ENCODE measurements around the gene BTBD6. TPM values are rescaled to one million over a fixed set of nuclear protein-coding genes. Genes with fewer than 3 reads are reported as not detected.
"Not testable (repeated sequence)": the region's sequence is repeated elsewhere in the genome, so short reads cannot be mapped to it uniquely, and the experiment has no call there.

Gene BTBD6
- total RNA-seq, 1 experiment from 2014 or later: 7.8 TPM

DNA sequence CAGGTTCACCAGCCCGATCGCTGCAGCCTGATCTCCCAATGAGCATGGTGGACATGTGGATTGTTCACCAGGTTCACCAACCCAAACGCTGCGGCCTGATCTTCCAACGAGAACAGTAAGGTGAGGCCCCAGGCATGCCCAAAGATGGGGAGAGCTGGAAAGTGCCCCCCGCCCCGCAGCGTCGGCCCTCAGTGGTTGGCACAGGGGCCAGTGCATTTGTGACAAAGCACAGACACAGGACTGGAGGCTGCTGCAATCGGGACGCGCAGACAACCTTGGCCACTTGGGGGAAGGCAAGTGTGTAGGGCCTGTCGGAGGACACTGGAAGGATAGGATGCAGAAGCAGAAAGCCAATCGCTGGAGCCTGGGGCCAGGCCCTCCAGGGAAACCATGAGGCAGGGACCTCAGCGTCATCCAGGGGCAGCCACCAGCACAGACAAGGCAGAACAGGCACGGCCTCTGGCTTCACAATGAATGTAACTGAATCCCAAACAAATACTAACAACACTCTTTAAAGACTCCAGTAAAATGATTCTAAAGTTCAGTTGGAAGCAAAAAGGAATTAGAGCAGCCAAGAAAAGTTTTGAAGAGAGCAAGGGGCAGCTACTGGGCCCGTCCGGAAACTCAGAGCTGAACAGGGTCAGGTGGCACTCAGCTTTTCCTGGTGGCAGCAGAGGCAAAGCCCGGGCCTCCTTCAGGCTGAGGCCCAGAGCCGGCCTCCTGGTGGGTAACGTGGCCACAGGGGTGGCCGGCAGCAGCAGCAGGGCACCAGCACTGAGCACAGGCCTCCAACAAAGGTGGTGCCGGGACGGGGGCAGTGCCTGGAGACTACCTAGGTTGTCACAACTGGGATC, 39.1 kb downstream of the BTBD6 start:
- H3K9me3 Mint-ChIP-seq: no peaks in the 10 kb centered on the region
- H3K27me3 Mint-ChIP-seq (ENCODE audit: low read depth): no peaks in the 10 kb centered on the region
- no peak for DNase-seq (ENCODE audit: low spot score)
- H3K36me3 Mint-ChIP-seq: no peaks in the 10 kb centered on the region
- CTCF ChIA-PET: interaction anchor here (1.3 kb wide), 1 partner anchor 64 kb away, joined by 3 read pairs; no protein-coding TSS in a partner anchor
- ATAC-seq: peak; percentile 54
- no peak for TF ChIP-seq EMX1 (CRISPR knock-in tag; IDR thresholded peaks at IDR 0.05)
- TF ChIP-seq, protein P1, sequence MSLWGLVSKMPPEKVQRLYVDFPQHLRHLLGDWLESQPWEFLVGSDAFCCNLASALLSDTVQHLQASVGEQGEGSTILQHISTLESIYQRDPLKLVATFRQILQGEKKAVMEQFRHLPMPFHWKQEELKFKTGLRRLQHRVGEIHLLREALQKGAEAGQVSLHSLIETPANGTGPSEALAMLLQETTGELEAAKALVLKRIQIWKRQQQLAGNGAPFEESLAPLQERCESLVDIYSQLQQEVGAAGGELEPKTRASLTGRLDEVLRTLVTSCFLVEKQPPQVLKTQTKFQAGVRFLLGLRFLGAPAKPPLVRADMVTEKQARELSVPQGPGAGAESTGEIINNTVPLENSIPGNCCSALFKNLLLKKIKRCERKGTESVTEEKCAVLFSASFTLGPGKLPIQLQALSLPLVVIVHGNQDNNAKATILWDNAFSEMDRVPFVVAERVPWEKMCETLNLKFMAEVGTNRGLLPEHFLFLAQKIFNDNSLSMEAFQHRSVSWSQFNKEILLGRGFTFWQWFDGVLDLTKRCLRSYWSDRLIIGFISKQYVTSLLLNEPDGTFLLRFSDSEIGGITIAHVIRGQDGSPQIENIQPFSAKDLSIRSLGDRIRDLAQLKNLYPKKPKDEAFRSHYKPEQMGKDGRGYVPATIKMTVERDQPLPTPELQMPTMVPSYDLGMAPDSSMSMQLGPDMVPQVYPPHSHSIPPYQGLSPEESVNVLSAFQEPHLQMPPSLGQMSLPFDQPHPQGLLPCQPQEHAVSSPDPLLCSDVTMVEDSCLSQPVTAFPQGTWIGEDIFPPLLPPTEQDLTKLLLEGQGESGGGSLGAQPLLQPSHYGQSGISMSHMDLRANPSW (CRISPR knock-in tag; conservative IDR thresholded peaks at IDR 0.05; ENCODE audit: low read depth): no peak
- TF ChIP-seq, protein P2, sequence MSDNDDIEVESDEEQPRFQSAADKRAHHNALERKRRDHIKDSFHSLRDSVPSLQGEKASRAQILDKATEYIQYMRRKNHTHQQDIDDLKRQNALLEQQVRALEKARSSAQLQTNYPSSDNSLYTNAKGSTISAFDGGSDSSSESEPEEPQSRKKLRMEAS (CRISPR knock-in tag; IDR thresholded peaks at IDR 0.05): no peak
- H3K27ac Mint-ChIP-seq: peak overlapping the region; percentile 53; the same call in 1 of the 2 replicates
- POLR2A ChIA-PET: no interaction called here
- peaks cover 12% of the 10 kb centered on the region for H3K4me1 Mint-ChIP-seq
- no peak overlapping the region for H3K4me3 Mint-ChIP-seq

DNA sequence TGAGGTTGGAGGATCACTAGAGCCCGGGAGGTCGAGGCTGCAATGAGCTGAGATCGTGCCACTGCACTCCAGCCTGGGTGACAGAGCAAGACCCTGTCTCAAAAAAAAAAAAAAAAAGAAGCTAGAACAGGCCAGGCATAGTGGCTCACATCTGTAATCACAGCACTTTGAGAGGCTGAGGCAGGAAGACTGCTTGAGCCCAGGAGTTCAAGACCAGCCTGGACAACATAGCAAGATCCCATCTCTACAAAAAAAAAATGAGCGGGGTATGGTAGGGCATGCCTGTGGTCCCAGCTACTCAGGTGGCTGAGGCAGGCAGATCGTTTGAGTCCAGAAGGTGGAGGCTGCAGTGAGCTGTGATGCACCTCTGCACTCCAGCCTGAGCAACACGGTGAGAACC, 40.6 kb downstream of the BTBD6 start:
- H3K27ac Mint-ChIP-seq; DNase-seq (ENCODE audit: low spot score); ATAC-seq; H3K9me3 Mint-ChIP-seq; POLR2A ChIA-PET; H3K27me3 Mint-ChIP-seq (ENCODE audit: low read depth); H3K4me3 Mint-ChIP-seq; H3K36me3 Mint-ChIP-seq; H3K4me1 Mint-ChIP-seq: not testable (repeated sequence)
- CTCF ChIA-PET: interaction anchor here (0.6 to 1.5 kb wide), 2 partner anchors 40 to 203 kb away, joined by 3 to 4 read pairs; no protein-coding TSS in a partner anchor

DNA sequence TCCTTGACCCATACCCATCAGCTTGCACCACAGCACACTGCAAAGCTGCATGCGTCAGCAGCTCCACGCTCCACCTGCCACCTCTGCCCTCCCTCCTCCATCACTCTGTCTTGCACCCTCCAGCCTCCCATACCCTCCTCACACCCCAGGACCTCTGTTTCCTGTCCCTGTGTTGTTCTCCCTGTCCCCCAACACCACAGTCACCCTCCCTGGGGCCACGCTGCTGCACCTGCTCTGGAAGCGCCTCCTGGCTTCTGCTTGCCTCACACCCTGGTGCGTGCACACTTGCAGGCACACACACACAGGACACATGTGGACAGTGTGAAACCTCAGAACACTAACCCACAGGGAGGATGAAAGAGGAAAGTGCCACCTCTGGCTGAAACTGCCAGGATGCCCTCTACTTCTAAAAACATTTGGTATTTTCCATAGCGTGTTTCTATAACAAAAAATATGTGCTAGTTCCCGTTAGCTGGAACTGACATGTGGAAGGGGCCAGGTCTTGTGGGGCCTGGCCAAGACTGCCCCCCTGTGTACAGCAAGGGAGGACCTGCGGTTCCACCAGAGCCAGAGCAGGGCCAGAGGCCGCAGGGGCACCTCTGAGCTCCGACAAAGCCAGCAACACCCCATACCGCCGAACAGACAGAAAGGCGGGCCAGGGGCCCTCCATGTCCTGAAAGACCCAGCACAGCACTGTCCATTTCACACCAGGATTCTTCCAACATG, 42.5 kb downstream of the BTBD6 start:
- DNase-seq (ENCODE audit: low spot score) (no peak), ATAC-seq (peak; percentile 66)
- Mint-ChIP-seq H3K36me3 (no peaks in the 10 kb centered on the region), H3K9me3 (no peaks in the 10 kb centered on the region), H3K4me3 (no peak overlapping the region), H3K4me1 (0 out of 2 replicates have a peak, but pooled peaks cover 4% of the 10 kb centered on the region), H3K27me3 (ENCODE audit: low read depth) (no peaks in the 10 kb centered on the region), H3K27ac (peak overlapping the region; percentile 66; the same call in 1 of the 2 replicates)
- ChIA-PET CTCF (interaction anchor here (0.6 to 4.5 kb wide), 15 partner anchors 11 to 204 kb away, joined by 3 to 13 read pairs (median 3); partner anchors contain the start of genes BRF1 and PACS2), POLR2A (no interaction called here)
- no peak for TF ChIP-seq ATF1 (CRISPR knock-in tag; IDR thresholded peaks at IDR 0.05)
- no peak for TF ChIP-seq ETV6 (CRISPR knock-in tag; IDR thresholded peaks at IDR 0.05)
- TF ChIP-seq IRF2 (CRISPR knock-in tag; IDR thresholded peaks at IDR 0.05; ENCODE audit: borderline replicate concordance, low read depth): no peak
- no peak for TF ChIP-seq RELA (CRISPR knock-in tag; IDR thresholded peaks at IDR 0.05; ENCODE audit: borderline replicate concordance)
- TF ChIP-seq, protein P3, sequence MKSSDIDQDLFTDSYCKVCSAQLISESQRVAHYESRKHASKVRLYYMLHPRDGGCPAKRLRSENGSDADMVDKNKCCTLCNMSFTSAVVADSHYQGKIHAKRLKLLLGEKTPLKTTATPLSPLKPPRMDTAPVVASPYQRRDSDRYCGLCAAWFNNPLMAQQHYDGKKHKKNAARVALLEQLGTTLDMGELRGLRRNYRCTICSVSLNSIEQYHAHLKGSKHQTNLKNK (CRISPR knock-in tag; IDR thresholded peaks at IDR 0.05): no peak
- TF ChIP-seq, protein P4, sequence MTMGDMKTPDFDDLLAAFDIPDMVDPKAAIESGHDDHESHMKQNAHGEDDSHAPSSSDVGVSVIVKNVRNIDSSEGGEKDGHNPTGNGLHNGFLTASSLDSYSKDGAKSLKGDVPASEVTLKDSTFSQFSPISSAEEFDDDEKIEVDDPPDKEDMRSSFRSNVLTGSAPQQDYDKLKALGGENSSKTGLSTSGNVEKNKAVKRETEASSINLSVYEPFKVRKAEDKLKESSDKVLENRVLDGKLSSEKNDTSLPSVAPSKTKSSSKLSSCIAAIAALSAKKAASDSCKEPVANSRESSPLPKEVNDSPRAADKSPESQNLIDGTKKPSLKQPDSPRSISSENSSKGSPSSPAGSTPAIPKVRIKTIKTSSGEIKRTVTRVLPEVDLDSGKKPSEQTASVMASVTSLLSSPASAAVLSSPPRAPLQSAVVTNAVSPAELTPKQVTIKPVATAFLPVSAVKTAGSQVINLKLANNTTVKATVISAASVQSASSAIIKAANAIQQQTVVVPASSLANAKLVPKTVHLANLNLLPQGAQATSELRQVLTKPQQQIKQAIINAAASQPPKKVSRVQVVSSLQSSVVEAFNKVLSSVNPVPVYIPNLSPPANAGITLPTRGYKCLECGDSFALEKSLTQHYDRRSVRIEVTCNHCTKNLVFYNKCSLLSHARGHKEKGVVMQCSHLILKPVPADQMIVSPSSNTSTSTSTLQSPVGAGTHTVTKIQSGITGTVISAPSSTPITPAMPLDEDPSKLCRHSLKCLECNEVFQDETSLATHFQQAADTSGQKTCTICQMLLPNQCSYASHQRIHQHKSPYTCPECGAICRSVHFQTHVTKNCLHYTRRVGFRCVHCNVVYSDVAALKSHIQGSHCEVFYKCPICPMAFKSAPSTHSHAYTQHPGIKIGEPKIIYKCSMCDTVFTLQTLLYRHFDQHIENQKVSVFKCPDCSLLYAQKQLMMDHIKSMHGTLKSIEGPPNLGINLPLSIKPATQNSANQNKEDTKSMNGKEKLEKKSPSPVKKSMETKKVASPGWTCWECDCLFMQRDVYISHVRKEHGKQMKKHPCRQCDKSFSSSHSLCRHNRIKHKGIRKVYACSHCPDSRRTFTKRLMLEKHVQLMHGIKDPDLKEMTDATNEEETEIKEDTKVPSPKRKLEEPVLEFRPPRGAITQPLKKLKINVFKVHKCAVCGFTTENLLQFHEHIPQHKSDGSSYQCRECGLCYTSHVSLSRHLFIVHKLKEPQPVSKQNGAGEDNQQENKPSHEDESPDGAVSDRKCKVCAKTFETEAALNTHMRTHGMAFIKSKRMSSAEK (CRISPR knock-in tag; IDR thresholded peaks at IDR 0.05; ENCODE audit: borderline replicate concordance): no peak
- TF ChIP-seq, protein P5, sequence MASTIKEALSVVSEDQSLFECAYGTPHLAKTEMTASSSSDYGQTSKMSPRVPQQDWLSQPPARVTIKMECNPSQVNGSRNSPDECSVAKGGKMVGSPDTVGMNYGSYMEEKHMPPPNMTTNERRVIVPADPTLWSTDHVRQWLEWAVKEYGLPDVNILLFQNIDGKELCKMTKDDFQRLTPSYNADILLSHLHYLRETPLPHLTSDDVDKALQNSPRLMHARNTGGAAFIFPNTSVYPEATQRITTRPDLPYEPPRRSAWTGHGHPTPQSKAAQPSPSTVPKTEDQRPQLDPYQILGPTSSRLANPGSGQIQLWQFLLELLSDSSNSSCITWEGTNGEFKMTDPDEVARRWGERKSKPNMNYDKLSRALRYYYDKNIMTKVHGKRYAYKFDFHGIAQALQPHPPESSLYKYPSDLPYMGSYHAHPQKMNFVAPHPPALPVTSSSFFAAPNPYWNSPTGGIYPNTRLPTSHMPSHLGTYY (CRISPR knock-in tag; IDR thresholded peaks at IDR 0.05): no peak
- TF ChIP-seq ZBTB21 (CRISPR knock-in tag; IDR thresholded peaks at IDR 0.05; ENCODE audit: borderline replicate concordance): no peak
- TF ChIP-seq, protein P6, sequence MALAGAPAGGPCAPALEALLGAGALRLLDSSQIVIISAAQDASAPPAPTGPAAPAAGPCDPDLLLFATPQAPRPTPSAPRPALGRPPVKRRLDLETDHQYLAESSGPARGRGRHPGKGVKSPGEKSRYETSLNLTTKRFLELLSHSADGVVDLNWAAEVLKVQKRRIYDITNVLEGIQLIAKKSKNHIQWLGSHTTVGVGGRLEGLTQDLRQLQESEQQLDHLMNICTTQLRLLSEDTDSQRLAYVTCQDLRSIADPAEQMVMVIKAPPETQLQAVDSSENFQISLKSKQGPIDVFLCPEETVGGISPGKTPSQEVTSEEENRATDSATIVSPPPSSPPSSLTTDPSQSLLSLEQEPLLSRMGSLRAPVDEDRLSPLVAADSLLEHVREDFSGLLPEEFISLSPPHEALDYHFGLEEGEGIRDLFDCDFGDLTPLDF (CRISPR knock-in tag; IDR thresholded peaks at IDR 0.05): no peak
- no peak for TF ChIP-seq GRHL2 (CRISPR knock-in tag; IDR thresholded peaks at IDR 0.05; ENCODE audit: insufficient replicate concordance, severe bottlenecking)
- no peak for TF ChIP-seq SMAD4 (CRISPR knock-in tag; IDR thresholded peaks at IDR 0.05)
- no peak for TF ChIP-seq ZNF138 (CRISPR knock-in tag; conservative IDR thresholded peaks at IDR 0.05)
- no peak for TF ChIP-seq GABPB1 (CRISPR knock-in tag; IDR thresholded peaks at IDR 0.05)
- TF ChIP-seq, protein P7, sequence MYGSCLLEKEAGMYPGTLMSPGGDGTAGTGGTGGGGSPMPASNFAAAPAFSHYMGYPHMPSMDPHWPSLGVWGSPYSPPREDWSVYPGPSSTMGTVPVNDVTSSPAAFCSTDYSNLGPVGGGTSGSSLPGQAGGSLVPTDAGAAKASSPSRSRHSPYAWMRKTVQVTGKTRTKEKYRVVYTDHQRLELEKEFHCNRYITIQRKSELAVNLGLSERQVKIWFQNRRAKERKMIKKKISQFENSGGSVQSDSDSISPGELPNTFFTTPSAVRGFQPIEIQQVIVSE (CRISPR knock-in tag; IDR thresholded peaks at IDR 0.05; ENCODE audit: borderline replicate concordance): no peak
- TF ChIP-seq, protein P2 (CRISPR knock-in tag; IDR thresholded peaks at IDR 0.05): no peak
